GM12872 (cell line): ENCODE results near the gene CDH10.

Experiments used
- CTCF ChIP-seq: IDR thresholded peaks from 3 replicates; pipeline ENCODE4 v1.5.1; 2011; ENCODE audit warnings: low read depth, mild to moderate bottlenecking, low read length, moderate library complexity; ENCODE audit not compliant: insufficient read depth

Gene CDH10

GRCh38 chr5:24512423-24512822 lies 132.4 kb downstream of the CDH10 start:
- TF ChIP-seq CTCF = no peak

DNA sequence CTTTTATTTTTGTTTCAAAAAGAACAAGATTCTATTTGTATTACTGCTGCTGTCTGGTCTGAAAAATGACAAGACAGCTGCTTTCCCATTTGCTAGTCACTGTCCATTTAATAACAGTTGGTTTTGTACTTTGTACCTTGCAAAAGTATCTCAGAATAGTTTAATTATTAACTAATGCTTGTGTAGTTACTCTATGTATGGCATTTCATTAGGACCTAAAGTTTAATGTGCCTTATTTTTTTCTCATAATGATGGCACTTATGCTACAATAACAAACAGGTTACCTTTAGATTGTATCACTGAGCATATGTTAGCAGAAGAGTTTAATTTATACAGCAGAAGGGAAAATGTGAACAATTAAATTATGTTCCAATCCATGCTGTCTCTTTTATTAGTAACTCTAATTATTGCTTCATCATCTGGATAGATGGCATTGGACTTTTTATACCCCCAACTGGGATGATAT lies 134.2 kb downstream of the CDH10 start:
- no peak for TF ChIP-seq CTCF

- no peak for TF ChIP-seq CTCF
Measured at GRCh38 chr5:24509943-24510342, 134.8 kb downstream of the CDH10 start.

DNA sequence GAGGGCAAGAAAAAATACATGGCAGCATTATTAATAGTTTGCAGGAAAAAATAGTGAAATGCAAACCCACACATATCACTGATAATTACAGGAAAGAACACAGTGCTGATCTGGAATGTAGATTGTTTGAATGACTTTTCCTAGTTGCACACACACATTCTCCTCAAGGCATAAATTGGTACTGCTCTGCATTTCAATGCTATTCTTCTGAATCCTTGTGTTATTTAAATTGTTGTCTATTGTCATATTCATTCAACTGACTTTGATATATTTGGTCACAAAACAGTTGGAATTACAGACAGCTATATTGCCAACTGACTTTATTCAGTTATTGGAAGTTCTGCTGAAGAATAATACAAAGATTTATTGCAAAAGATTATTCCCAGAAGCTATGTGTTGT lies 139.5 kb downstream of the CDH10 start:
- TF ChIP-seq CTCF = no peak

GRCh38 chr5:24497591-24498157 lies 147.1 kb downstream of the CDH10 start:
- TF ChIP-seq CTCF = no peak

DNA sequence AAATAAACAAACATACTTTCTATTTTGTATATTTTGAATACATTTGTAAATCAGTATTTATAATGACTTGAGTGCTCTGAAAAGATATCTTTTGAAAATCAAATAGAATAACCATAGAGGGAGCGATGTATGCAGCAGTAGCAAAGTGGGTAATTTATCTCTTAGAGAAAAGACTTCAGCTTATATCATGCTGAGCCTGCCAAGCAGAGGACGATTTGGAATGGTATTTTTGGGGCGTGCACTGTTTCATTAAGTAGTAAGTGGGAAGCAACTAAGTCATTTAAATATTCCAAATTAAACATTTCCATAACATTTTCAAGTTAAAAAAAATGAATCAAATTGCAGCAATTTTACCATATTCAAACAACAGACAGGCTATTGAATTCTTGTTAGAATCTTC lies 147.6 kb downstream of the CDH10 start:
- no peak for TF ChIP-seq CTCF

GRCh38 chr5:24496268-24496667 lies 148.5 kb downstream of the CDH10 start:
- TF ChIP-seq CTCF = no peak

GRCh38 chr5:24492229-24492628 lies 152.5 kb downstream of the CDH10 start:
- no peak for TF ChIP-seq CTCF
